HepG2 (cell line): ENCODE data around the gene VSIG10L. TPM values are rescaled to one million over a fixed set of nuclear protein-coding genes. Genes with fewer than 3 reads are reported as not detected.
A peak's percentile ranks its signal among the peaks of the same experiment; 100 is the strongest.

Experiments used
- ATAC-seq: fragments of 200-7000 bp; cut with Tn5 transposase; 3 replicates; pipeline ENCODE4 v1.9.1; 2020; ENCODE audit warnings: mild to moderate bottlenecking, moderate library complexity
- BruUV-seq: library from RNA; stranded (reverse); fragments of 400-500 nt; replicated peaks from 2 replicates; lab custom pipeline; 2021; lab: Mats Ljungman, UMichigan
- CTCF ChIA-PET: fragments of 300-600 bp; formaldehyde crosslinking; extraction: SDS; loops from one replicate; lab custom pipeline; 2021; ENCODE audit warnings: low total read pairs, inconsistent platforms, low intra/inter-chr PET ratio; lab: Yijun Ruan, JAX
- POLR2A ChIA-PET: fragments of 350-600 bp; sonication (Branson Sonifier 250); formaldehyde crosslinking; loops from one replicate; lab custom pipeline; 2020; ENCODE audit warnings: antibody characterized with exemption, inconsistent platforms; lab: Yijun Ruan, JAX
- DNase-seq: peaks from one replicate; pipeline ENCODE4 v3.0.0-alpha.2; 2015; ENCODE audit warnings: low spot score
- FAIRE-seq: peaks from 3 replicates; lab custom pipeline; 2011; peaks lifted over from hg19 to GRCh38; lab: Jason Lieb, UNC
- H2AFZ ChIP-seq: one replicate; pipeline ENCODE4 v1.6.1; 2011; ENCODE audit warnings: low read length, inconsistent platforms
- H3K27ac ChIP-seq: fragments of 300-600 bp; 3 replicates; pipeline ENCODE4 v1.8.0; 2011; ENCODE audit warnings: mixed run types, mild to moderate bottlenecking, mixed read lengths, low read length, inconsistent platforms; ENCODE audit not compliant: insufficient read depth; ENCODE audit errors: extremely low read length
- H3K27me3 ChIP-seq, 2 experiments: fragments of 200-600 bp in 1 of 2; 2 replicates in 1 of 2; 3 replicates in 1 of 2; pipeline versions ENCODE4 v1.6.0 to v1.8.0; 2011; ENCODE audit warnings: low read length in 2 of 2, mild to moderate bottlenecking in 2 of 2, moderate library complexity in 2 of 2, inconsistent platforms in 1 of 2; ENCODE audit not compliant: insufficient read depth in 2 of 2, control insufficient read depth in 1 of 2
- H3K36me3 ChIP-seq, 2 experiments: fragments of 200-600 bp in 1 of 2; replicated peaks in 1 of 2; 2 replicates in 1 of 2; 3 replicates in 1 of 2; pipeline versions ENCODE4 v1.5.1 to v1.8.0; 2011; ENCODE audit warnings: low read length in 2 of 2, inconsistent platforms in 1 of 2; ENCODE audit not compliant: insufficient read depth in 2 of 2, control insufficient read depth in 1 of 2
- H3K4me1 ChIP-seq: 2 replicates; pipeline ENCODE4 v1.5.1; 2012; ENCODE audit warnings: low read length, inconsistent platforms; ENCODE audit not compliant: insufficient read depth
- H3K4me2 ChIP-seq: 2 replicates; pipeline ENCODE4 v1.6.0; 2011; ENCODE audit warnings: low read depth, low read length, inconsistent platforms
- H3K4me3 ChIP-seq, 3 experiments: fragments of 200-600 bp in 1 of 3; sonication (generic), shearing (Covaris generic) in 1 of 3; replicated peaks in 1 of 3; 2 replicates each; pipeline ENCODE4 v1.5.1; 2011 to 2016; ENCODE audit warnings: low read length in 3 of 3, inconsistent platforms in 2 of 3, low read depth in 2 of 3, mild to moderate bottlenecking in 2 of 3, control low read depth in 1 of 3, mixed read lengths in 1 of 3; ENCODE audit not compliant: insufficient read depth in 1 of 3
- H3K79me2 ChIP-seq: one replicate; pipeline ENCODE4 v1.6.1; 2011; ENCODE audit warnings: low read length, inconsistent platforms; ENCODE audit not compliant: insufficient read depth
- H3K9ac ChIP-seq: 2 replicates; pipeline ENCODE4 v1.6.0; 2011; ENCODE audit warnings: mild to moderate bottlenecking, low read depth, low read length, inconsistent platforms; ENCODE audit not compliant: insufficient read depth
- H3K9me3 ChIP-seq: 2 replicates; pipeline ENCODE4 v1.5.1; 2012; ENCODE audit warnings: mild to moderate bottlenecking, low read length
- H4K20me1 ChIP-seq: 2 replicates; pipeline ENCODE4 v1.6.0; 2011; ENCODE audit warnings: inconsistent platforms, mild to moderate bottlenecking, low read length, moderate library complexity; ENCODE audit not compliant: insufficient read depth
- BCL6 ChIP-seq: IDR thresholded peaks from 2 replicates; pipeline ENCODE4 v1.6.1; 2016; ENCODE audit warnings: missing genetic modification reagents, missing compliant biosample characterization
- CENPX ChIP-seq: sonication (generic); formaldehyde crosslinking; IDR thresholded peaks from 2 replicates; pipeline ENCODE4 v1.9.0; 2021; ENCODE audit warnings: mild to moderate bottlenecking, missing genetic modification reagents, moderate library complexity
- DR1 ChIP-seq: sonication (generic); formaldehyde crosslinking; IDR thresholded peaks from 2 replicates; pipeline ENCODE4 v1.8.0; 2021; ENCODE audit warnings: mild to moderate bottlenecking, missing genetic modification reagents, inconsistent platforms
- DZIP1 ChIP-seq: sonication (generic); formaldehyde crosslinking; IDR thresholded peaks from 2 replicates; pipeline ENCODE4 v1.5.0; 2020; ENCODE audit warnings: mild to moderate bottlenecking, missing genetic modification reagents
- NFE2 ChIP-seq: sonication (generic); formaldehyde crosslinking; IDR thresholded peaks from 2 replicates; pipeline ENCODE4 v1.4.0; 2020; ENCODE audit warnings: missing genetic modification reagents
- PHB2 ChIP-seq: fragments of 450-650 bp; IDR thresholded peaks from 2 replicates; pipeline ENCODE4 v1.6.1; 2018; ENCODE audit not compliant: partially characterized antibody
- POLR2AphosphoS2 ChIP-seq: IDR thresholded peaks from 2 replicates; pipeline ENCODE4 v1.6.1; 2011; ENCODE audit warnings: low read depth, low read length, improper control_type of control experiment
- STAG1 ChIP-seq: sonication (generic); formaldehyde crosslinking; IDR thresholded peaks from 2 replicates; pipeline ENCODE4 v1.4.0; 2020; ENCODE audit warnings: missing genetic modification reagents
- WGBS: methylation state at CpG from one replicate; pipeline ENCODE4 v1.1.6; 2017; ENCODE audit warnings: low lambda C conversion rate; 5-methylcytosine and 5-hydroxymethylcytosine counted together
- in situ Hi-C: cut with HindIII; loops from 2 replicates; pipeline ENCODE4 v1.10.0; 2017; ENCODE audit warnings: low pct_unique_long_range_greater_than_20kb; ENCODE audit not compliant: extremely low pct_ligation_motif_present
- intact Hi-C: fragments of 100-400 bp; cut with micrococcal nuclease; formaldehyde crosslinking; loops from one replicate; pipeline ENCODE4 v1.10.0; 2022; ENCODE audit not compliant: unreplicated experiment
- polyA plus RNA-seq, 8 experiments: library from polyadenylated mRNA; depleted of rRNA in 3 of 8; stranded (reverse) in 7 of 8; unstranded in 1 of 8; fragments of >200 nt; fragmentation: Illumina TruSeq in 4 of 8; extraction: Trizol in 4 of 8; gene quantifications; 2 replicates each; pipeline versions ENCODE4 v1.2.1 to v1.2.3, GENCODE V29; 2011 to 2016; ENCODE audit warnings: low read depth in 4 of 8, missing spikeins in 1 of 8, mixed read lengths in 1 of 8; ENCODE audit not compliant: insufficient read depth in 1 of 8
- total RNA-seq, 5 experiments: library from RNA; depleted of rRNA; stranded (reverse); fragments of >200 nt; fragmentation: Illumina TruSeq; extraction: Trizol; gene quantifications; 2 replicates each; pipeline ENCODE4 v1.2.3, GENCODE V29; 2016; ENCODE audit warnings: low read depth in 1 of 5
- TF ChIP-seq, protein P1 (sequence below): sonication (generic); formaldehyde crosslinking; IDR thresholded peaks from 2 replicates; pipeline ENCODE4 v1.5.0; 2020; ENCODE audit warnings: mild to moderate bottlenecking, missing genetic modification reagents, moderate library complexity
- TF ChIP-seq, protein P2 (sequence below): sonication (generic); formaldehyde crosslinking; IDR thresholded peaks from 2 replicates; pipeline ENCODE4 v1.5.0; 2020; ENCODE audit warnings: missing genetic modification reagents

The VSIG10L gene
- total and polyA plus RNA-seq, 2 of the 13 experiments (the other 11 are each of a cell fraction or from before 2014, with no cell fraction given): 2.7 to 8.5 TPM

- TF ChIP-seq DZIP1 (no peak), POLR2AphosphoS2 (no peak), DR1 (CRISPR knock-in tag) (no peak)
These were observed 48.2 kb downstream of the VSIG10L start (continued) for GRCh38 chr19:51293571-51294210.

DNA sequence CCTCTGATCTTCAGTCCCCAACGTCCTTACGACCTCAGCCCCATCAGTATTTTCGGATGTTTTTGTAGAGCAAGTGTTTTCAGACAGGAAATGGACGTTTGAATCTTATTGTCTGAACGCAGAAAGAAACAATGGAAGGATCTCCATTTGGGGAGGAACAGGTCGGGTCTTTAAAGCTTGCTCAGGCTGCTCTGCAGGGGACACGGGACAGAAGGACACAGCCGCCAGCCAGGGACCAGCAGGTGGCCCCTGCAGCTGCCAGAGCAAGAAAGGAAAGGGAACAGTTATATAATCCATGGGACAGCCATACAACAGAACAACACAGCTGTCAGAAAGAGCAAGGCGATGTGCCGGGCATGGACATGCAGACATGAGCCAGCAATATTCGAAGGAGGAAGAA lies 49.0 kb downstream of the VSIG10L start:
- no peak overlapping the region for H3K4me2 ChIP-seq
- H3K9me3 ChIP-seq: no peaks in the 10 kb centered on the region
- TF ChIP-seq NFE2 (CRISPR knock-in tag) (no peak), CENPX (CRISPR knock-in tag) (no peak), PHB2 (no peak), BCL6 (CRISPR knock-in tag) (no peak), STAG1 (CRISPR knock-in tag) (peak; percentile 30)
- TF ChIP-seq, protein P1, sequence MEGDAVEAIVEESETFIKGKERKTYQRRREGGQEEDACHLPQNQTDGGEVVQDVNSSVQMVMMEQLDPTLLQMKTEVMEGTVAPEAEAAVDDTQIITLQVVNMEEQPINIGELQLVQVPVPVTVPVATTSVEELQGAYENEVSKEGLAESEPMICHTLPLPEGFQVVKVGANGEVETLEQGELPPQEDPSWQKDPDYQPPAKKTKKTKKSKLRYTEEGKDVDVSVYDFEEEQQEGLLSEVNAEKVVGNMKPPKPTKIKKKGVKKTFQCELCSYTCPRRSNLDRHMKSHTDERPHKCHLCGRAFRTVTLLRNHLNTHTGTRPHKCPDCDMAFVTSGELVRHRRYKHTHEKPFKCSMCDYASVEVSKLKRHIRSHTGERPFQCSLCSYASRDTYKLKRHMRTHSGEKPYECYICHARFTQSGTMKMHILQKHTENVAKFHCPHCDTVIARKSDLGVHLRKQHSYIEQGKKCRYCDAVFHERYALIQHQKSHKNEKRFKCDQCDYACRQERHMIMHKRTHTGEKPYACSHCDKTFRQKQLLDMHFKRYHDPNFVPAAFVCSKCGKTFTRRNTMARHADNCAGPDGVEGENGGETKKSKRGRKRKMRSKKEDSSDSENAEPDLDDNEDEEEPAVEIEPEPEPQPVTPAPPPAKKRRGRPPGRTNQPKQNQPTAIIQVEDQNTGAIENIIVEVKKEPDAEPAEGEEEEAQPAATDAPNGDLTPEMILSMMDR (CRISPR knock-in tag): 0 out of 2 replicates have a peak, but pooled peaks have one; percentile 12
- TF ChIP-seq, protein P2, sequence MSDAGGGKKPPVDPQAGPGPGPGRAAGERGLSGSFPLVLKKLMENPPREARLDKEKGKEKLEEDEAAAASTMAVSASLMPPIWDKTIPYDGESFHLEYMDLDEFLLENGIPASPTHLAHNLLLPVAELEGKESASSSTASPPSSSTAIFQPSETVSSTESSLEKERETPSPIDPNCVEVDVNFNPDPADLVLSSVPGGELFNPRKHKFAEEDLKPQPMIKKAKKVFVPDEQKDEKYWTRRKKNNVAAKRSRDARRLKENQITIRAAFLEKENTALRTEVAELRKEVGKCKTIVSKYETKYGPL (CRISPR knock-in tag): peak; percentile 27; the same call in 1 of the 2 replicates
- H2AFZ ChIP-seq: no peak overlapping the region
- CTCF ChIA-PET: no interaction called here
- no peaks in the 10 kb centered on the region for H3K4me1 ChIP-seq
- H3K4me3 ChIP-seq: no peak overlapping the region
- ATAC-seq (0 out of 3 replicates have a peak, but pooled peaks have one; percentile 18), DNase-seq (no peak), FAIRE-seq (no peak)
- no peaks in the 10 kb centered on the region for H3K79me2 ChIP-seq
- 5% methylated on average over 11 of the region's 11 CpGs for WGBS
- BruUV-seq: no TSS peak
- H4K20me1 ChIP-seq: no peaks in the 10 kb centered on the region
- POLR2A ChIA-PET: no interaction called here
- intact Hi-C loops (no loop called here), in situ Hi-C loops (loop anchor here (25.0 kb wide), 1 partner anchor 344 kb away; the partner anchor contains the start of genes SIGLEC14 and SIGLEC5)
- peaks cover 5 to 50% of the 10 kb centered on the region in 2 experiments; a peak in 4 of 5 replicates for H3K27me3 ChIP-seq
- H3K27ac ChIP-seq: no peak overlapping the region
- no peak overlapping the region for H3K9ac ChIP-seq
- no peaks in the 10 kb centered on the region for H3K36me3 ChIP-seq
